HUES6 (cell line): ENCODE results near the gene CSTB.

Experiments used
- H3K27ac ChIP-seq: 2 replicates; pipeline ENCODE4 v1.7.0; 2013; ENCODE audit warnings: low read depth, mild to moderate bottlenecking, low read length, inconsistent platforms
- H3K27me3 ChIP-seq: 2 replicates; pipeline ENCODE4 v1.6.1; 2013; ENCODE audit warnings: low read length; ENCODE audit not compliant: control insufficient read depth, insufficient read depth
- H3K36me3 ChIP-seq: 2 replicates; pipeline ENCODE4 v1.6.1; 2013; ENCODE audit warnings: low read length; ENCODE audit not compliant: control insufficient read depth, insufficient read depth
- H3K4me1 ChIP-seq: 2 replicates; pipeline ENCODE4 v1.6.1; 2013; ENCODE audit warnings: low read length; ENCODE audit not compliant: control insufficient read depth, insufficient read depth
- H3K4me3 ChIP-seq: 2 replicates; pipeline ENCODE4 v1.5.1; 2013; ENCODE audit warnings: low read depth, low read length
- H3K9ac ChIP-seq: one replicate; pipeline ENCODE4 v1.6.1; 2013; ENCODE audit warnings: mild to moderate bottlenecking, low read length
- H3K9me3 ChIP-seq: 2 replicates; pipeline ENCODE4 v1.6.1; 2013; ENCODE audit warnings: low read depth, low read length; ENCODE audit not compliant: control insufficient read depth, insufficient read depth

The CSTB gene

GRCh38 chr21:43733060-43733459, 43.0 kb downstream of the CSTB start:
- H3K9me3 ChIP-seq: no peaks in the 10 kb centered on the region
- no peak overlapping the region for H3K27ac ChIP-seq
- H3K36me3 ChIP-seq: peaks cover 4% of the 10 kb centered on the region
- H3K9ac ChIP-seq: no peak overlapping the region
- H3K4me3 ChIP-seq: no peak overlapping the region
- H3K4me1 ChIP-seq: peaks cover 10% of the 10 kb centered on the region
- no peaks in the 10 kb centered on the region for H3K27me3 ChIP-seq

- Histone ChIP-seq H3K27me3 (no peaks in the 10 kb centered on the region), H3K4me3 (no peak overlapping the region), H3K36me3 (no peaks in the 10 kb centered on the region; the same call in 1 of the 2 replicates), H3K4me1 (peaks cover 17% of the 10 kb centered on the region), H3K9ac (no peak overlapping the region), H3K9me3 (no peaks in the 10 kb centered on the region), H3K27ac (no peak overlapping the region)
Observed at GRCh38 chr21:43731891-43732711, 44.0 kb downstream of the CSTB start.

- Histone ChIP-seq H3K27ac (no peak overlapping the region), H3K4me3 (no peak overlapping the region), H3K9me3 (no peaks in the 10 kb centered on the region), H3K27me3 (no peaks in the 10 kb centered on the region), H3K4me1 (peaks cover 17% of the 10 kb centered on the region), H3K9ac (no peak overlapping the region), H3K36me3 (no peaks in the 10 kb centered on the region; the same call in 1 of the 2 replicates)
Observed at GRCh38 chr21:43731476-43731875, 44.6 kb downstream of the CSTB start.

GRCh38 chr21:43728467-43729390, 47.4 kb downstream of the CSTB start:
- Histone ChIP-seq H3K36me3 (peaks cover 6% of the 10 kb centered on the region; the same call in 1 of the 2 replicates), H3K4me1 (peaks cover 17% of the 10 kb centered on the region), H3K9ac (peak overlapping the region; percentile 90), H3K27me3 (no peaks in the 10 kb centered on the region), H3K4me3 (peak overlapping the region; percentile 77), H3K9me3 (no peaks in the 10 kb centered on the region), H3K27ac (peak overlapping the region; percentile 80; the same call in 1 of the 2 replicates)

GRCh38 chr21:43728154-43728466, 48.0 kb downstream of the CSTB start:
- Histone ChIP-seq H3K36me3 (peaks cover 10% of the 10 kb centered on the region; the same call in 1 of the 2 replicates), H3K27me3 (no peaks in the 10 kb centered on the region), H3K9me3 (no peaks in the 10 kb centered on the region), H3K27ac (peak overlapping the region; percentile 80; the same call in 1 of the 2 replicates), H3K4me3 (peak overlapping the region; percentile 77), H3K4me1 (peaks cover 12% of the 10 kb centered on the region), H3K9ac (peak overlapping the region; percentile 90)

GRCh38 chr21:43727519-43728153, 48.5 kb downstream of the CSTB start:
- Histone ChIP-seq H3K27ac (peak overlapping the region; percentile 80; the same call in 1 of the 2 replicates), H3K4me3 (peak overlapping the region; percentile 77), H3K9ac (peak overlapping the region; percentile 90), H3K36me3 (peaks cover 10% of the 10 kb centered on the region; the same call in 1 of the 2 replicates), H3K9me3 (no peaks in the 10 kb centered on the region), H3K4me1 (peaks cover 12% of the 10 kb centered on the region), H3K27me3 (no peaks in the 10 kb centered on the region)

GRCh38 chr21:43726686-43727518, 49.2 kb downstream of the CSTB start:
- Histone ChIP-seq H3K36me3 (peaks cover 10% of the 10 kb centered on the region; the same call in 1 of the 2 replicates), H3K4me1 (peaks cover 12% of the 10 kb centered on the region), H3K9me3 (no peaks in the 10 kb centered on the region), H3K27me3 (no peaks in the 10 kb centered on the region), H3K9ac (no peak overlapping the region), H3K27ac (no peak overlapping the region), H3K4me3 (no peak overlapping the region)
